ENCODE measurements around the gene VAT1. TPM values are rescaled to one million over a fixed set of nuclear protein-coding genes. Genes with fewer than 3 reads are reported as not detected.
A peak's percentile ranks its signal among the peaks of the same experiment; 100 is the strongest.

Gene VAT1
- total and polyA plus RNA-seq, 2 of the 13 experiments (the other 11 are each of a cell fraction or from before 2014, with no cell fraction given) = 143 to 205 TPM

GRCh38 chr17:43024407-43025289 is 2.5 kb upstream of the VAT1 start, which contains the start of gene RND2 (continued):
- TF ChIP-seq CAMTA2 (CRISPR knock-in tag; IDR thresholded peaks at IDR 0.05; ENCODE audit: borderline replicate concordance) = no peak
- peak; percentile 70; the same call in 1 of the 2 replicates for TF ChIP-seq ZNF772 (CRISPR knock-in tag; IDR thresholded peaks at IDR 0.05)
- TF ChIP-seq ZBTB39 (CRISPR knock-in tag; IDR thresholded peaks at IDR 0.05) = no peak
- no peak for TF ChIP-seq RFXANK (CRISPR knock-in tag; IDR thresholded peaks at IDR 0.05)
- peak; percentile 33; the same call in 1 of the 2 replicates for TF ChIP-seq RXRA (CRISPR knock-in tag; IDR thresholded peaks at IDR 0.05)
- TF ChIP-seq FOXC1 (CRISPR knock-in tag; IDR thresholded peaks at IDR 0.05; ENCODE audit: borderline replicate concordance) = peak; percentile 76; the same call in 1 of the 2 replicates
- no peak for TF ChIP-seq GMEB2 (CRISPR knock-in tag; IDR thresholded peaks at IDR 0.05; ENCODE audit: low read depth)
- TF ChIP-seq EP300 (IDR thresholded peaks at IDR 0.05; ENCODE audit: low read depth in 2 of 2, low read length in 2 of 2) = peak in 1 of 2 experiments; percentile 54; a peak in 2 of 4 replicates
- TF ChIP-seq EP300 (CRISPR knock-in tag; IDR thresholded peaks at IDR 0.05; ENCODE audit: borderline replicate concordance) = no peak; the same call in 1 of the 2 replicates
- no peak for TF ChIP-seq ZNF136 (CRISPR knock-in tag; IDR thresholded peaks at IDR 0.05; ENCODE audit: low read depth)
- no peak for TF ChIP-seq ZNF563 (CRISPR knock-in tag; IDR thresholded peaks at IDR 0.05)
- TF ChIP-seq SOX13 (IDR thresholded peaks at IDR 0.05) = no peak
- peak in 1 of 2 experiments; percentile 52; a peak in 1 of 4 replicates for TF ChIP-seq SOX13 (CRISPR knock-in tag; conservative IDR thresholded peaks at IDR 0.05 in 1 of 2, IDR thresholded peaks at IDR 0.05 in 1 of 2)
- TF ChIP-seq NFE2L2 (IDR thresholded peaks at IDR 0.05; ENCODE audit: low read length) = no peak
- peak; percentile 62; the same call in 1 of the 2 replicates for TF ChIP-seq ETV5 (CRISPR knock-in tag; IDR thresholded peaks at IDR 0.05; ENCODE audit: borderline replicate concordance)
- TF ChIP-seq ZNF335 (CRISPR knock-in tag; IDR thresholded peaks at IDR 0.05) = peak; percentile 55; the same call in 1 of the 2 replicates
- TF ChIP-seq IKZF5 (CRISPR knock-in tag; IDR thresholded peaks at IDR 0.05) = peak; percentile 79
- TF ChIP-seq HOXD1 (CRISPR knock-in tag; IDR thresholded peaks at IDR 0.05) = 0 out of 2 replicates have a peak, but pooled peaks have one; percentile 46
- peak; percentile 92; the same call in 1 of the 2 replicates for TF ChIP-seq ZBTB4 (CRISPR knock-in tag; IDR thresholded peaks at IDR 0.05; ENCODE audit: borderline replicate concordance)
